Frontal cortex (tissue), 4 donors: ENCODE measurements around the gene TP53I13. TPM values are rescaled to one million over a fixed set of nuclear protein-coding genes. Genes with fewer than 3 reads are reported as not detected.

Source experiments
- DNase-seq, 2 donors: peaks; one replicate each; pipeline ENCODE4 v3.0.0; 2012; ENCODE audit warnings: low spot score in 2 of 2
- FAIRE-seq: peaks from 2 replicates; lab custom pipeline; 2012; peaks lifted over from hg19 to GRCh38; lab: Jason Lieb, UNC
- total RNA-seq: library from RNA; depleted of rRNA; stranded (reverse); fragments of >200 nt; gene quantifications from one replicate; pipeline ENCODE4 v1.2.3, GENCODE V29; 2014
- donor health status: control.
- donor health status: control.
- donor health status: control.

Gene TP53I13
- total RNA-seq, 1 donor from 2014 or later: 4.9 TPM

GRCh38 chr17:29566473-29567303, 1.8 kb upstream of the TP53I13 start, which contains the start of gene ABHD15:
Gene ABHD15 (minus strand): TSS chr17:29567037. CDS start chr17:29566966, 71 bp downstream.
- no peak for FAIRE-seq

GRCh38 chr17:29567304-29567553, 1.3 kb upstream of the TP53I13 start:
- FAIRE-seq (no peak), DNase-seq (no peak)

More at GRCh38 chr17:29566473-29567303, 1.8 kb upstream of the TP53I13 start, which contains the start of gene ABHD15:
- DNase-seq: peak; percentile 77 to 83

GRCh38 chr17:29567554-29568330, 759 bp upstream of the TP53I13 start:
- DNase-seq: peak; percentile 71 to 75
- FAIRE-seq: no peak

- DNase-seq (peak in 1 of 2 donors; percentile 28), FAIRE-seq (no peak)
Observed at GRCh38 chr17:29569245-29569950, 897 bp downstream of the TP53I13 start.

- DNase-seq (no peak), FAIRE-seq (no peak)
Observed at GRCh38 chr17:29570521-29570920, 2.0 kb downstream of the TP53I13 start.

- FAIRE-seq (no peak), DNase-seq (peak in 1 of 2 donors; percentile 12)
Observed at GRCh38 chr17:29571486-29571882, 3.0 kb downstream of the TP53I13 start.

- no peak for DNase-seq
- no peak for FAIRE-seq
Observed at GRCh38 chr17:29571883-29572681, 3.6 kb downstream of the TP53I13 start.

- peak; percentile 81 to 88 for DNase-seq
- no peak for FAIRE-seq
Observed at GRCh38 chr17:29572691-29573557, 4.4 kb downstream of the TP53I13 start.

GRCh38 chr17:29573558-29573869, 5.0 kb downstream of the TP53I13 start:
- no peak for DNase-seq
- no peak for FAIRE-seq

GRCh38 chr17:29573871-29574731, 5.6 kb downstream of the TP53I13 start:
- DNase-seq (peak in 1 of 2 donors; percentile 16), FAIRE-seq (no peak)

GRCh38 chr17:29574732-29575510, 6.4 kb downstream of the TP53I13 start:
- DNase-seq: peak in 1 of 2 donors; percentile 8
- FAIRE-seq: no peak

GRCh38 chr17:29575511-29576213, 7.2 kb downstream of the TP53I13 start:
- FAIRE-seq (no peak), DNase-seq (no peak)

GRCh38 chr17:29576214-29577000, 7.9 kb downstream of the TP53I13 start:
- DNase-seq (no peak), FAIRE-seq (no peak)

GRCh38 chr17:29577001-29577370, 8.5 kb downstream of the TP53I13 start:
- no peak for FAIRE-seq
- DNase-seq: no peak

GRCh38 chr17:29577385-29578211, 9.1 kb downstream of the TP53I13 start:
- FAIRE-seq (no peak), DNase-seq (peak; percentile 61 to 66)
